Sciatic nerve (tissue), 2 donors: ENCODE results near the gene BBS2. TPM values are rescaled to one million over a fixed set of nuclear protein-coding genes. Genes with fewer than 3 reads are reported as not detected.
A peak's percentile ranks its signal among the peaks of the same experiment; 100 is the strongest.

Experiments used
- ATAC-seq: fragments of 200-7000 bp; cut with Tn5 transposase; one replicate; pipeline ENCODE4 v1.9.1; 2020; ENCODE audit warnings: mild to moderate bottlenecking, moderate library complexity
- DNase-seq: peaks from one replicate; pipeline ENCODE4 v3.0.0-alpha.2; 2020; ENCODE audit warnings: low spot score
- intact Hi-C: fragments of 100-400 bp; cut with DNase I; formaldehyde crosslinking; loops from one replicate; pipeline ENCODE4 v1.14.2; 2022
- total RNA-seq: library from RNA; stranded (reverse); fragmentation: NEBNext Ultra II Directional; extraction: Animal tissue kit (Norgen Biotek cat#: 25700); gene quantifications from one replicate; pipeline ENCODE4 v1.2.1, GENCODE V29; 2021
- donor health status: DM: no; HTN: no; CAD: no.
- donor health status: DM: no; HTN: no; CAD: no.

BBS2 gene, protein sequence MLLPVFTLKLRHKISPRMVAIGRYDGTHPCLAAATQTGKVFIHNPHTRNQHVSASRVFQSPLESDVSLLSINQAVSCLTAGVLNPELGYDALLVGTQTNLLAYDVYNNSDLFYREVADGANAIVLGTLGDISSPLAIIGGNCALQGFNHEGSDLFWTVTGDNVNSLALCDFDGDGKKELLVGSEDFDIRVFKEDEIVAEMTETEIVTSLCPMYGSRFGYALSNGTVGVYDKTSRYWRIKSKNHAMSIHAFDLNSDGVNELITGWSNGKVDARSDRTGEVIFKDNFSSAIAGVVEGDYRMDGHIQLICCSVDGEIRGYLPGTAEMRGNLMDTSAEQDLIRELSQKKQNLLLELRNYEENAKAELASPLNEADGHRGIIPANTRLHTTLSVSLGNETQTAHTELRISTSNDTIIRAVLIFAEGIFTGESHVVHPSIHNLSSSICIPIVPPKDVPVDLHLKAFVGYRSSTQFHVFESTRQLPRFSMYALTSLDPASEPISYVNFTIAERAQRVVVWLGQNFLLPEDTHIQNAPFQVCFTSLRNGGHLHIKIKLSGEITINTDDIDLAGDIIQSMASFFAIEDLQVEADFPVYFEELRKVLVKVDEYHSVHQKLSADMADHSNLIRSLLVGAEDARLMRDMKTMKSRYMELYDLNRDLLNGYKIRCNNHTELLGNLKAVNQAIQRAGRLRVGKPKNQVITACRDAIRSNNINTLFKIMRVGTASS
- 110 TPM for total RNA-seq

DNA sequence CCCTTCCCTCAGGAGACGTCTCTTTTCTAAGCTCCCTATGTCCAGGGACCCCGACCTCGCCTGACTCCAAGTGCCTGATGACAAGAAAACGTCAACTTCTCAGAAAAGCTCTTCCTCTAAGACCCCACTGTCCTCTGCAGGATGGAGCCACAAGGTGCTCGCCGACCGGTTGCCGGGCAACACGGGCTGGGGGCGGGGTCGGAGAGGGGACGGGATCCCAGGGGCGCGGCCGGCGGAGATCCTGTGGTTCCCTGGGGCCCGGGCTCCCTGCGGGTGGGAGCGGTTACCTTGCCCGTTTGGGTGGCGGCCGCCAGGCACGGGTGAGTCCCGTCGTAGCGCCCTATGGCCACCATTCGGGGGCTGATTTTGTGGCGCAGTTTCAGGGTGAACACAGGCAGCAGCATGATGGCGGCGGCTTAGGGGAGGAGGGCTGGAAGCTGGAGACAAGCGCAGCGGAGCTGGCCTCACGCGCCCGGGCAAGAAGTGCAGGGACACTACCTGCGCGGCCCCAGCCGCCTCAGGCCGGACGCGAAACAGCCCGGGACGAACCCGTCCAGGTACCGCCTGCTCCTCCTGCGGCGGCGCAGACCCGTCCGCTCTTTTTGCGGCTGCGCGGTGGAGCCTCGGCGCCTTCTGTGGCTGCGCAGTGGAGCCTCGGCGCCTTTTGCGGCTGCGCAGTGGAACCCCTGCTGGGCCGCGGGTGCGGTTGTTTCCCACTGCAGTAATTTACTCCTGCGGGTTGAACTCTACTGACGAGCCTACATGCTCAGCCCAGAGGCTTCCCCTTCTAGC is at the start of gene BBS2:
Gene BBS2 (minus strand): TSS at position 566 of the 792 bp plus-strand sequence. CDS start 162 bp downstream, at position 404.
- DNase-seq (peak; percentile 94), ATAC-seq (peak; percentile 98)
- intact Hi-C loops, result loop anchor here (5.0 to 10.0 kb wide), 2 partner anchors 85 to 183 kb away; partner anchors contain the start of gene MT2A

DNA sequence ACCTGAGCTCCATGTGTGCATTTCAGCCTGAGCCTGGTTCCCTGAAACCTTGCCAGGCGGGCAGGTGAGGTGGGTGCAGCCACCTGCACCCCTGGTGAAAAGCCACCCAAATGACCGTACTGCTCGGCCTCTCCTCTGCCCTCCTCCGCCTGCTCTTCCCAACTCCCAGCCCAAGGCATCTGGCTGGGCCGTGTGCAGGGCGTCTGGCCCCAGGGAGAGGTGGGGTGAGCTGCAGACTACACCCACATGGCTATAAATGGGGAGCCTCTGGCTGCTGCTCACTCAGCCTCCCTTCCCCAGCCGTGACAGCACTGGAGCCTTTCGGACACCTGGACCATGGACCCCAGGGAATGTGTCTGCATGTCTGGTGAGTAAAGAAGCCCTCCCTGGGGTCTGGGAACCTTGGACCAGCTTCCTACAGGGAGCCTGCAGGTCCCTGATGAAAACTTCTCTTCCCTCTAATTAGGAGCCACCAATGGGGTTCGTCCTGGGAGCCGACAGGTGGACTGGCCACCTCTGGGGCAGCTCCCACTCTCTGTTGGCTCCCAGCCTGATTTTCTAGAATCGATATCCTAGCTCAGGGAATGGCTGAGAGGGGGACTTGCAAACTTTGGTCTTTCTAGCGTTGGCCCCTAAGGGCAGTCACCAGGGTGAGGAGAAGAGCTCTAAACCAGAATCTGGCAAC is 45.1 kb upstream of the BBS2 start, which contains the start of gene MT4:
Gene MT4 (plus strand): TSS at position 281 of the 685 bp plus-strand sequence. CDS start 56 bp downstream, at position 337.
- no peak for ATAC-seq
- DNase-seq, result no peak
- intact Hi-C loops, result no loop called here

DNA sequence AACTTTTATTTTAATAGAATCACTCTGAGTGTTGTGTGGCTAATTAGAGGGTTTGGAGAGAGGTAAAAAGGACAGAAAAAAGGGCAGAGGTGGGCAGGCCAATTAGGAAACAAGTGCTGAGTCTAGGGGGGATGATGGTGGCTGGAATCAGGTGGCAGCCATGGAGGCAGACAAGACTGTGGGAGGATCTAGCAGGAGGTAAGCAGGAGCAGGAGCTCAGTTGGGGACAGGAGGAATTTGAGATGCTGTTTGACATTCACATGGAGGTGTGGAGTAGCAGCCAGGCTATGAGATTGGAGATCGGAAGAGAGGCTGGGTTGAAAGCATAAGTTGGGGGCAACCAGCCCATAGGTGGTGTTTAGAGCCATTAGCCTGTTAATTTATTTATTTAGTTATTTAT is 41.3 kb upstream of the BBS2 start:
- intact Hi-C loops, result no loop called here
- ATAC-seq (no peak), DNase-seq (no peak)

DNA sequence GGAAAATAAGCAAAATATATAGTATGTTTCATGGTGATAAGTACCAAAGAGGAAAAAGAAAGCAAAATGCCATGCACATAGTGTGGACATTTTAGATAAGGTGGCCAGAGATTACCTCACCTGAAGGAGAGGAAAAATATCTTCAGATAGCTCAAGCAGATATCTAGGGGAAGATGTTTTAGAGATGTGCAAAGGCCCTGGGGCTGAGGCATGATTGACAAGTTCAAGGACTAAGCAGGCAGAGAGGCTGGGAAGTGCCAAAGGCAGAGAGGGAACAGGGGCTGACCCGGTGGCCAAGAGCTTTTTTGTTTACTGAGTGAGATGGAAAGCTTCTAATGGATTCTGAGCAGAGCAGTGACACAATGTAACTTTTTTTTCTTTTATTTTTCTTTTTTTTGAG is 40.6 kb upstream of the BBS2 start:
- ATAC-seq (no peak), DNase-seq (no peak)
- intact Hi-C loops, result no loop called here

DNA sequence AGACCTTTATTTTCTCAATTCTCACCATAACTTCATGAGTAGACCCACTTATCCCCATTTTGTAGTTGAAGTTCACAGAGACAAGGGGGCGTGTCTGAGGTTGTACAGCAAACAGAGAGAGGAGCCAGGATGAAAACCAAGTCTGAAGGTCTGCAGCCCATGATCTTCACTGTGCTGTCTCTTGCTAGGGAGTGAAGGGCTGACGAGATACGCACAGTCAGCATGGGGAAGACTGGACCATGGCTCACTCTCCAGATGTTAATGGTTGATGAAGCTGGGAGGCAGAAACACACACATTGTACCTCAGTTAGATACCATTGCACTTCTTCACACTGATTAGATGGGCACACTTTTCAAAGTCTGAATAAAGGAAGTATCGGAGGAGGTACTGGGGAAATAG is 39.3 kb upstream of the BBS2 start:
- DNase-seq, result no peak
- no peak for ATAC-seq

DNA sequence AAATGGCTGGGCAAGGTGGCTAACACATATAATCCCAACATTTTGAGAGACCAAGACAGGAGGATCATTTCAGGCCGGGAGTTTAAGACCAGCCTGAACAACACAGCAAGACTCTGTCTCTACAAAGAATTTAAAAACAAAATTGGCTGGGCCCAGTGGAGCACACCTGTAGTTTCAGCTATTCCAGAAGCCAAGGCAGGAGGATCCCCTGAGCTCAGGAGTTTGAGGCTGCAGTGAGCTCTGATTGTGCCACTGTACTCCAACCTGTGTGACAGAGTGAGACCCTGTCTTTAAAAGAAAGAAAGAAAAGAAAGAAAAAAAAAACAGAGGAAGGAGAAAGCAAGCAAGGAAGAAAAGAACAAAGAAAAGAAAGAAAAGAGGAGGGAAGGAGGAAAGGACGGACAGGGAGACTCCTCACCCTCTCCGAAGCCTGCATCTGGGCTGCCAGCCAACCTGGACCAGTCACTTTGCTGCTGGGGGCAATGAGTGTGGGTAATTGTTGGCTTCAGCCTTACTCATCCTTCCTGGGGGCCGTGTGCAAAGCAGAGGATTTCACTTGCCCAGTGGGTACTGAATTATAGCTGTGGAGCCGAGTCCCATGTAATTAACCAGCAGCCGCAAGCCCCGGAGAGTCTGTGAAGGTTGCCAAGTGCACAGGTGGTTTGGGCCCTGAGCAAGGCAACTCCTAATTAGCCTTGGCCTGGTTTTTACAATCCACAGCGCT is 38.4 kb upstream of the BBS2 start:
- DNase-seq, result no peak
- intact Hi-C loops, result no loop called here
- ATAC-seq, result no peak

More for the DNA sequence above, 39.3 kb upstream of the BBS2 start:
- intact Hi-C loops, result no loop called here

DNA sequence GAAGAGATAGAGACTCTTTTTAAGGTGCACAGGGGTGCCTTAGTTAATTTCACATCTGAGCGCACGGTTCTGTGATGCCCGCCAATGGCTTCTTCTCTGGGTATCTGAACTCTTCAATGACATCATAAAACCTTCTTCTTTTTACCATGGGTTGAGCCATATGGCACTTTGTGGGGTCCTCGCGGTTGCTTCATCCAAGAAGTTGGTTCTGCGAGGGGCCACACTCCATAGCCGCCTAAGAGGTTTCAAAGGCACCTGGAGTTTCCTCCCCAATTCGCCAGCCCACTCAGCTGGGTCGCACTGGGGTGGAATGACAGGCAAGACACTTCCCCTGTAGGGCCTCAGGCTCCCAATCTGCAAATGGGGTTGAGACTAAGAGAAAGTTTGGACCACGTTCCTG is 34.6 kb upstream of the BBS2 start:
- no peak for DNase-seq
- ATAC-seq, result no peak
- intact Hi-C loops, result no loop called here

DNA sequence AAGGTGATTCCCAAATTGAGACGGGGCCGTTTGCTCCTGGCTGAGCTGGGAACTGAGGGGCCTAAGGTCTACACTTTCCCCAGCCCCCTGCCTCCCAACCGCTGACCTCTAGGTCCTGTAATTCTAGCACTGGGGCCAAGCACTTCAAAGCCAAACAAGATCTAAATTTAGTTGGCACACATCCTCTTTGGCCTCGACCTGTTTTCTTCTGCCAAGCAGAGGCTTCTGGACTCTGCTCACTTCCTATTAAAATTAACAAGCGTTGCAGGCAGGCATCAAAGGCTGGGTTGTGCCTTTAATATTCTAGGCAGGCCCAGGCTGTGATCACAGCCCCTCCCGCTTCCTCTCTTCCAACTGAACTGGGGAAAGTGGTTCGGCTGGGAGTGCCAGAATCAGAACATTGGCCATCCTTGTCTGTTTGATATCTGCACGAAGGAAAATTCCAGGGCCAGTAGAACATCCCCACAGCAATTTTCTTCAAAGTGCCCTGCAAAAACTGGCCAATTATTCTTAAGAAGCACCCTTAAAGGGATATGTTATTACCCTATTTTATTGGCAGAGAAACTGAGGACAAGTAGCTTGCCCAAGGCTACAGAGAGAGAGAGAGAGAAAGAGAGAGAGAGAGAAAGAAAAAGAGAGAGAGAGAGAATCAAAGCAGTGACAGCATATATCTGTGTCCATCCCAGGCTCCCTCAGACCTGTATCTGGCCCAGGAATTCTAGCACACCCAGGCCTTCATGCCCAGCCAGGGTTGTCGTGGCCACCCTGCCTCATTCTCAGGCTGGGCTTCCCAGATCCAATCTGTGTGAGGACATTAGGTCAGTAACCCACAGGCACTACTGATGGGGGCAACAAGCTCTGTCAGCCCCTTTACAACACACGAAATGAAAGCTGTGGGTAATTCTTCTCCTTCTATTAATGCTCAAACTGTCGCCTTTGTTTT is 32.2 kb upstream of the BBS2 start:
- ATAC-seq (peak; percentile 43), DNase-seq (no peak)
- intact Hi-C loops, result no loop called here

DNA sequence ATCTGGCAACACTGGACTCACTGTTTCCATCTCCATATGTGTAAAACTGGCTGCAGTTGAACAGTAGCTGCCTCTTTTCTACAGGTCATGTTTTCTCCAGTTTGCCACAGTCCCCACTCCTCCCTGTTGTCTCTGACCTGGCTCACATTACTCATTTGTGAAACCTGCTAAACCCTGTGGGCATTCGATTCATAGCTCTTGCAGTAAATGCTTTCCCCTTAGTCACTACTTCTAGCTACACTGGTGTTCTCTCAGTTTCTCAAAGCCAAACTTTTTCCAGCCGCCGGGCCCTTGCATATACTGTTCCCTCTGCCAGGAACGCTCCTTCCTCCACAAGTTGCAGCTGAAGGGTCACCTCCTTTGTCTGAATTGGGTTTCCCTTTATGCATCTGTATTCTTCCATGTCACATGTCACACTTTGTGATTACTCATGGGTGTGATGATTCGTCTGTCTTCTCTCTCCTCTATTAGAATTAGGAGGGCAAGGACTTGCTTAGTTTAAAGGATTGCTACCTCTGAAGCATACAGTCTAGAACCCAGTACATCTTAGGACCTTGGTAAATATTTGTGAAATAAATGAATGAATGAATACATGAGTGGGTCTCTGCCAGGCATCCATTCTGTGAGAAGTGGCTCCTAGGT is 30.0 kb upstream of the BBS2 start:
- ATAC-seq (no peak), DNase-seq (no peak)
- intact Hi-C loops, result no loop called here

DNA sequence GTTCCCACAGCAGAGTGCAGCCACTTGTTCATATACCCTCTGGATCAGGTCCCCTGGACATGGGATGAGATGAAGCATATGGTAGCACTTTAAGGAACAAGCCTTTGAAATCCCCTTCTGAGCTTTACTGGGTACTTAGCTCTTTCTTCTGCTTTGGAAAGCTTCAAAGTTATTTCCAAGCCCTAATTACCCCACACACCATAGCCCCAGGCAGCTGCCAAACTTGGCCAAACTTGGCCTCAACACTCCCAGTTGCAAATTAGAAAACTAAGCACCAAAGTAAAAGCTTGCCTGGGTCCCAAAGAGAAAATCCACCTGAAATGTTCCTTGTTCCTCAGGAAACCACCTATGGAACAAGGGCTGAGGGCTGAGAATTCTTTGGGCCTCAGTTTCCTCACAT is 29.3 kb upstream of the BBS2 start:
- intact Hi-C loops, result no loop called here
- DNase-seq (no peak), ATAC-seq (no peak)

DNA sequence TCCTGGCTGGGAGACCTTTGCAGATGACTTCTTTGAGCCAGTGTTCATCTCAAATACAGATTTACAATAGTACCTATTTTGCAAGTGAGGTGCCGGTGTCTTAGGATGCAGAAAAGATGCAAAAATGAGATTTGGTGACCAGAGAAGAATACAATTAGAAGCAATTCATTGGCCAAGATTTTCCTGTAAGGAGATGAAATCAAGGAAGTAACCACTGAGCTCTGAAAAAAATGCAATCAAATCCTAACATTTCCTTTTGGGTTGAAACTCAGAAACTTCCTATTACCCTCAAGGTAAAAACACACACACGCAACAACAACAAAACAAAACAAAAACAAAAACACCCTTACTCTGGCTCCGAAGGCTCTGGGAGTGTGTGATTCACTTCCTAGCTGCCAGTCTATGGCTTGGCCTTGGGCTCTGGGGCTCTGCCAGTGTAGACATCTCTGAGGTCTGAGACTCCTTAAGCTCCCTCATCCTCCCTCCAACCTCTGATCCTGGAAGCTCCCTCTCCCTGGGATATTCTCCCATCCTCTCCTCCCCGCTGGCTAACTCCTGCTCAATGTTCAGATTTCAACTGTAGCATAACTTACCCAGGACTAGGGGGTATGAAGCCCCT is 28.2 kb upstream of the BBS2 start:
- intact Hi-C loops, result no loop called here
- DNase-seq (no peak), ATAC-seq (no peak)

DNA sequence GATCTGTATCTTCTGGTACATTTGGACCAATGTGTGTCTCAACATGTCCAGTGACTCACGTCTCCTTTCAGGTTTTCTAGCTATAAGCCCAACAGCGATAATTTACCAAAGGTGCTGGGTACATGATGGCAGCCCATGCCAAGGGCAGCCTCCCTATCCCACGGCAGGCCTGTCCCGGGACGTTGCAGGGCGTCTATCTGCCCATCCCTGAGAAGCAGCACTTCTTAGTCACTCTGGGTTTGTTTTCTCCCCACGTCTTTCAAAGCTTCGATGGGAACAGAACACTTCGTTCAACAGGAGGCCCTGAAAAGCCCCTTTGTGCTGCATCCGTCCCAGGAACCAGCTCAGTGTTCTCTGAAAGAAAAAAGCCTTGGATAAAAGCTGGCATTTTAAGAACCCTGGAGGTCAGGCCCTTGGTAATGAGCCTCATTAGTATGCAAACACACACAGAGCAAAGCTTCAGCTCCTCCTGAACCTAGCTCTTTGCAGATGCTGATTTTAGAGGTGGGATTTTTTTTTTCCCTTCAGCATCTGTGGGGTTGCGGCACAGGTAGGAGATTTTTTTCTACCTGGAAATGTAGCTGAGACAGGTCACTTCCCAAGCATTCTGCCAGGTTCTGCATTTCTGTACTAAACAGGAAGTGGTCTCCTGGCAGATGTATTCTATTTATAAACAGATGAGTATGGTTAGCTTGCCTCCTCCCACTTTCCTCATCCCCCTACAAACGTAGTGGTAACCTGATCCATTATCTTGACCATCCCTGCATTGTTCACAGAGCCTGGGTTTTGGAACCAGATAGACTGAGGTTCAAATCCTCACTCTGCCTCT is 27.5 kb upstream of the BBS2 start:
- intact Hi-C loops, result no loop called here
- DNase-seq (no peak), ATAC-seq (peak; percentile 77)

DNA sequence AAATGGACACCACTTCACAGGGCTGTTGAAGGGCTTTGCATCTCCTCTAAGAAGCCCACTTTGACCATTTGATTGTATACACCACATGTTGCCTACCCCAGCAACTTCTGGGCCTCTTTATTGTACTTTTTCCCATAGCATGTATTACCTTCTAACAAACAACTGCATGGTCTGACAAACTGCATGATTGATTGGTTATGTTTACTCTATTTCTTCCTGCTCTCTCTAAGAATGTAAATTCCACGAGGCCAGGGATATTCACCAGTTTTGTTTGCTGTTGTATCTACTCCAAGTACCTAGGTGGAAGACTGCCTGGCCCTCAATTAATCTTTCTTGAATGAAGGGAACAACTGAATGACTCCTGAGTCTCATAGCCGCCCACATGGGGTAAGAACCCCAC is 22.2 kb upstream of the BBS2 start:
- no peak for DNase-seq
- no peak for ATAC-seq
- intact Hi-C loops, result no loop called here

DNA sequence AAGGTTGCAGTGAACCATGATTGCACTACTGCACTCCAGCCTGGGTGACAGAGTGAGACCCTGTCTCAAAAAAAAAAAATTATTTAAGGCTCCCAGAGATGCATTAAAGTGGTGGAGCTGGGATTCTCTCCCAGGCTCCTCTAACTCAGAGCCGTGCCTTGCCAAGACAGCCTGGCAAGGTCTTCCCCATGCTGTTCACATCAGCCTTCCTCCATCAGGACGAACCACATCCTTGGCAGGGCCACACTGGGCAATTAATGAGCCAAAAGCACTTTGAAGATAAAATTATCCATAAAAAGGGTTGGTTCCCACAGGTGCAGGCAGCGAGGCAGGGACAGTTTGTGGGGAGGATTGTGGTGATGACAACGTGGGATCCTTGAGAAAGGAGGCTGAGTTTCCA is 19.8 kb upstream of the BBS2 start:
- intact Hi-C loops, result no loop called here
- DNase-seq (no peak), ATAC-seq (no peak)

DNA sequence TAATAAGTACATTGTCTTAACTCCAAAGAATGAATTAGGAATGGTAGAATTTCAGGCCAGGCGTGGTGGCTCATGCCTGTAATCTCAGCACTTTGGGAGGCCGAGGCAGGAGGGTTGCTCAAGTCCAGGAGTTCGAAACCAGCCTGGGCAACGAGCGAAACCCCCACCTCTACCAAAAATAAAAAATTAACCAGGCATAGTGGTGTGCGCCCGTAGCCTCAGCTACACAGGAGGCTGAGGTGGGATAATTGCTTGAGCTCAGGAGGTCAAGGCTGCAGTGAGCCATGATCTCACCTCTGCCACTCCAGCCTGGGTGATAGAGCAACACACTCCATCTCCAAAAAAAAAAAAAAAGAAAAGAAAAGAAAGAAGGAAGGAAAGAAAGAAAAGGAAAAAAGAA is 18.5 kb upstream of the BBS2 start:
- ATAC-seq (no peak), DNase-seq (no peak)
- intact Hi-C loops, result no loop called here
